Upper lobe of left lung (tissue), 4 donors: ENCODE data around the gene TACC2.

Experiments
- CTCF ChIP-seq, 6 experiments: fragments of 450-650 bp in 4 of 6; fragments of 200-600 bp in 2 of 6; sonication (generic) in 2 of 6; IDR thresholded peaks; one replicate each; pipeline ENCODE4 v1.5.1; 2016 to 2019; ENCODE audit warnings: antibody characterized with exemption in 6 of 6
- POLR2A ChIP-seq, 4 donors: fragments of 450-650 bp; IDR thresholded peaks; one replicate each; pipeline ENCODE4 v1.5.1; 2016 to 2017; ENCODE audit warnings: antibody characterized with exemption in 4 of 4, mild to moderate bottlenecking in 2 of 4
- POLR2AphosphoS5 ChIP-seq, 2 donors: sonication (generic); formaldehyde crosslinking; IDR thresholded peaks; one replicate each; pipeline ENCODE4 v1.5.1; 2017; ENCODE audit warnings: antibody characterized with exemption in 2 of 2

- TF ChIP-seq CTCF (IDR thresholded peaks at IDR 0.05) (no peak), POLR2A (IDR thresholded peaks at IDR 0.05) (no peak), POLR2AphosphoS5 (IDR thresholded peaks at IDR 0.05) (no peak)
Observed at GRCh38 chr10:122298206-122298597, 309.2 kb downstream of the TACC2 start.
